ENCODE measurements around the gene HCK. TPM values are rescaled to one million over a fixed set of nuclear protein-coding genes. Genes with fewer than 3 reads are reported as not detected.

The HCK gene
- total RNA-seq, 3 donors from 2014 or later = 6.2 to 17.3 (median 13.4) TPM

GRCh38 chr20:32064667-32065066 is 12.6 kb downstream of the HCK start:
- DNase-seq = no peak
- Histone ChIP-seq H3K36me3 (ENCODE audit: low read depth) (no peaks in the 10 kb centered on the region), H3K4me3 (no peak overlapping the region), H3K4me1 (ENCODE audit: low read depth) (no peaks in the 10 kb centered on the region), H3K9me3 (no peaks in the 10 kb centered on the region)
- TF ChIP-seq, protein P1, sequence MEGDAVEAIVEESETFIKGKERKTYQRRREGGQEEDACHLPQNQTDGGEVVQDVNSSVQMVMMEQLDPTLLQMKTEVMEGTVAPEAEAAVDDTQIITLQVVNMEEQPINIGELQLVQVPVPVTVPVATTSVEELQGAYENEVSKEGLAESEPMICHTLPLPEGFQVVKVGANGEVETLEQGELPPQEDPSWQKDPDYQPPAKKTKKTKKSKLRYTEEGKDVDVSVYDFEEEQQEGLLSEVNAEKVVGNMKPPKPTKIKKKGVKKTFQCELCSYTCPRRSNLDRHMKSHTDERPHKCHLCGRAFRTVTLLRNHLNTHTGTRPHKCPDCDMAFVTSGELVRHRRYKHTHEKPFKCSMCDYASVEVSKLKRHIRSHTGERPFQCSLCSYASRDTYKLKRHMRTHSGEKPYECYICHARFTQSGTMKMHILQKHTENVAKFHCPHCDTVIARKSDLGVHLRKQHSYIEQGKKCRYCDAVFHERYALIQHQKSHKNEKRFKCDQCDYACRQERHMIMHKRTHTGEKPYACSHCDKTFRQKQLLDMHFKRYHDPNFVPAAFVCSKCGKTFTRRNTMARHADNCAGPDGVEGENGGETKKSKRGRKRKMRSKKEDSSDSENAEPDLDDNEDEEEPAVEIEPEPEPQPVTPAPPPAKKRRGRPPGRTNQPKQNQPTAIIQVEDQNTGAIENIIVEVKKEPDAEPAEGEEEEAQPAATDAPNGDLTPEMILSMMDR (IDR thresholded peaks at IDR 0.05) = no peak
- intact Hi-C loops (cut with DNase I, micrococcal nuclease) = no loop called here
- no peak for ATAC-seq

GRCh38 chr20:32067234-32067821 is 15.3 kb downstream of the HCK start:
- no peaks in the 10 kb centered on the region for H3K36me3 ChIP-seq (ENCODE audit: low read depth)
- ATAC-seq (no peak), DNase-seq (no peak)
- H3K9me3 ChIP-seq = no peaks in the 10 kb centered on the region
- TF ChIP-seq, protein P1 (IDR thresholded peaks at IDR 0.05) = no peak
- H3K4me3 ChIP-seq = no peak overlapping the region
- no peaks in the 10 kb centered on the region for H3K4me1 ChIP-seq (ENCODE audit: low read depth)
- intact Hi-C loops (cut with DNase I, micrococcal nuclease) = no loop called here

DNA sequence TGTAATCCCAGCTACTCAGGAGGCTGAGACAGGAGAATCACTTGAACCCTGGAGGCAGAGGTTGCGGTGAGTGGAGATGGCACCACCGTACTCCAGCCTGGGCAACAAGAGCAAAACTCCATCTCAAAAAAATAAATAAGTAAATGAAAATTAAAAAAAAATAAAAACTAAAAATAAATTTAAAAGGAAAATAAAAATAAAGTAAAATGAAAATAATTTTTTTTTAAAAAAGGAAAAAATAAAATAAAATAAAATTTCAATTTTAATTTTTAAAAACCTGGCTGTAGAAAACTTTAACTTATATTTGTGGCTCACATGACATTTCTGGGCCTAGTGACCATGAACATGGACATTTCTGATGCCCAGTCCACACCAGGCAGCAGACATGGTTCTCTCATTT is 16.1 kb downstream of the HCK start:
- Histone ChIP-seq H3K4me3 (no peak overlapping the region), H3K9me3 (no peaks in the 10 kb centered on the region), H3K36me3 (ENCODE audit: low read depth) (no peaks in the 10 kb centered on the region), H3K4me1 (ENCODE audit: low read depth) (no peaks in the 10 kb centered on the region)
- no peak for ATAC-seq
- no peak for DNase-seq
- intact Hi-C loops (cut with DNase I, micrococcal nuclease) = no loop called here
- TF ChIP-seq, protein P1 (IDR thresholded peaks at IDR 0.05) = no peak

GRCh38 chr20:32069711-32070110 is 17.7 kb downstream of the HCK start:
- TF ChIP-seq, protein P1 (IDR thresholded peaks at IDR 0.05) = no peak
- DNase-seq (no peak), ATAC-seq (no peak)
- H3K4me3 ChIP-seq = no peak overlapping the region
- H3K9me3 ChIP-seq = no peaks in the 10 kb centered on the region
- H3K36me3 ChIP-seq (ENCODE audit: low read depth) = no peaks in the 10 kb centered on the region
- intact Hi-C loops (cut with DNase I, micrococcal nuclease) = no loop called here
- no peaks in the 10 kb centered on the region for H3K4me1 ChIP-seq (ENCODE audit: low read depth)

DNA sequence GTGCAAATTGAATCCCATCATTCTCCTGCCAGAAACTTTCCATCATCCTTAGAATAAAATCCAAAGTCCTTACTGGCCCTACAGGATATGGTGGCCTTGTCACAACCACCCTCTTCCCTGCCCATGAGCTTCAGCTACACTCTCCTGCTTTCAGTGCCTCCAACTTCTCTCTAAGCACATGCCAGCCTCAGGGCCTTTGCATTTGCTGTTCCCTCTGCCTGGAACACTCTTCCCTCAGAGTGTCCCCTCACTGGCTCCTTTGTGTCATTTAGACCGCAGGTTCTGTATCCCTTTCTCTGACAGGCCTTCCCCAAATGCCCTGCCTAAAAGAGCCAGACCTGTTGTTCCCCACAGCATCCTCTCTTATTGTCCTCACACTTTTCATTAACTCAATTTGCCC is 18.2 kb downstream of the HCK start:
- TF ChIP-seq, protein P1 (IDR thresholded peaks at IDR 0.05) = no peak
- intact Hi-C loops (cut with DNase I, micrococcal nuclease) = no loop called here
- Histone ChIP-seq H3K9me3 (no peaks in the 10 kb centered on the region), H3K4me3 (no peak overlapping the region), H3K4me1 (ENCODE audit: low read depth) (no peaks in the 10 kb centered on the region), H3K36me3 (ENCODE audit: low read depth) (no peaks in the 10 kb centered on the region)
- DNase-seq = no peak
- ATAC-seq = no peak

All from mucosa of descending colon (tissue), 3 donors.